NOMO-1 (cell line): ENCODE data around the gene MGAT4C.

ENCODE experiments used
- DNase-seq, 2 experiments: peaks; one replicate each; lab custom pipeline; 2025; ENCODE audit not compliant: unreplicated experiment in 2 of 2; lab: John Stamatoyannopoulos, UW

The MGAT4C gene

GRCh38 chr12:86230516-86231146, 25.6 kb downstream of the MGAT4C start:
- DNase-seq, result no peak

GRCh38 chr12:86229772-86230171, 26.4 kb downstream of the MGAT4C start:
- no peak for DNase-seq

GRCh38 chr12:86228656-86229055, 27.5 kb downstream of the MGAT4C start:
- DNase-seq, result no peak

GRCh38 chr12:86226481-86226880, 29.7 kb downstream of the MGAT4C start:
- no peak for DNase-seq

- no peak for DNase-seq
These were observed 39.6 kb downstream of the MGAT4C start for GRCh38 chr12:86216591-86216990.

- no peak for DNase-seq
These were observed 43.2 kb downstream of the MGAT4C start for GRCh38 chr12:86213012-86213411.

- no peak for DNase-seq
These were observed 57.3 kb downstream of the MGAT4C start for GRCh38 chr12:86198696-86199444.

GRCh38 chr12:86196465-86196864, 59.7 kb downstream of the MGAT4C start:
- no peak for DNase-seq

- no peak for DNase-seq
These were observed 61.5 kb downstream of the MGAT4C start for GRCh38 chr12:86194721-86195120.

- DNase-seq, result no peak
These were observed 62.3 kb downstream of the MGAT4C start for GRCh38 chr12:86193931-86194330.

- no peak for DNase-seq
These were observed 68.0 kb downstream of the MGAT4C start for GRCh38 chr12:86188226-86188625.

- no peak for DNase-seq
These were observed 69.7 kb downstream of the MGAT4C start for GRCh38 chr12:86186449-86186848.

GRCh38 chr12:86179855-86180254, 76.3 kb downstream of the MGAT4C start:
- DNase-seq, result no peak

GRCh38 chr12:86174188-86174587, 82.0 kb downstream of the MGAT4C start:
- DNase-seq, result no peak

GRCh38 chr12:86172913-86173443, 83.2 kb downstream of the MGAT4C start:
- no peak for DNase-seq

- no peak for DNase-seq
These were observed 86.1 kb downstream of the MGAT4C start for GRCh38 chr12:86170051-86170450.

- no peak for DNase-seq
These were observed 97.2 kb downstream of the MGAT4C start for GRCh38 chr12:86158956-86159355.

- DNase-seq, result no peak
These were observed 101.6 kb downstream of the MGAT4C start for GRCh38 chr12:86154620-86155019.

- no peak for DNase-seq
These were observed 107.6 kb downstream of the MGAT4C start for GRCh38 chr12:86148612-86149011.

- no peak for DNase-seq
These were observed 108.1 kb downstream of the MGAT4C start for GRCh38 chr12:86148071-86148470.

- DNase-seq, result no peak
These were observed 111.0 kb downstream of the MGAT4C start for GRCh38 chr12:86145156-86145555.

GRCh38 chr12:86143162-86143561, 113.0 kb downstream of the MGAT4C start:
- no peak for DNase-seq
